ENCODE measurements around the gene ATP1B1.

GRCh38 chr1:169100208-169100607 lies 6.3 kb upstream of the ATP1B1 start:
- TF ChIP-seq EZH2 (IDR thresholded peaks at IDR 0.05; ENCODE audit: low read length) (no peak), CTCF (optimal IDR thresholded peaks at IDR 0.05 in 1 of 3, IDR thresholded peaks at IDR 0.05 in 1 of 3, conservative IDR thresholded peaks at IDR 0.05 in 1 of 3; ENCODE audit: extremely low read depth in 1 of 3, insufficient read depth in 2 of 3, low read length in 3 of 3) (no peak)
